Dendritic cell treated with granulocyte-macrophage colony-stimulating factor and Interleukin-4, amounts not matched to agents 40 ng/mL and 50 ng/mL, for 4 days (primary cell): ENCODE data around the gene EPB41.
A peak's percentile ranks its signal among the peaks of the same experiment; 100 is the strongest.
"Not testable (repeated sequence)": the region's sequence is repeated elsewhere in the genome, so short reads cannot be mapped to it uniquely, and the experiment has no call there.

Source experiments
- H3K27ac Mint-ChIP-seq: one replicate; pipeline ENCODE4 v1.8.0; 2022; ENCODE audit warnings: mild to moderate bottlenecking, mixed read lengths
- H3K27me3 Mint-ChIP-seq: one replicate; pipeline ENCODE4 v1.8.0; 2022; ENCODE audit warnings: mild to moderate bottlenecking, mixed read lengths
- H3K36me3 Mint-ChIP-seq: one replicate; pipeline ENCODE4 v1.8.0; 2022; ENCODE audit warnings: low read depth, mixed read lengths
- H3K4me1 Mint-ChIP-seq: one replicate; pipeline ENCODE4 v1.8.0; 2022; ENCODE audit warnings: low read depth, mixed read lengths
- H3K4me3 Mint-ChIP-seq: one replicate; pipeline ENCODE4 v1.8.0; 2022; ENCODE audit warnings: mild to moderate bottlenecking, moderate library complexity, mixed read lengths
- H3K9me3 Mint-ChIP-seq: one replicate; pipeline ENCODE4 v1.8.0; 2022; ENCODE audit warnings: mixed read lengths
- intact Hi-C: fragments of 100-400 bp; cut with micrococcal nuclease; formaldehyde crosslinking; loops from one replicate; pipeline ENCODE4 v1.15.0; 2022

The EPB41 gene

GRCh38 chr1:29126198-29126597 is 211.8 kb downstream of the EPB41 start:
- H3K4me3 Mint-ChIP-seq = no peak overlapping the region
- peaks cover 15% of the 10 kb centered on the region for H3K4me1 Mint-ChIP-seq
- H3K9me3 Mint-ChIP-seq = no peaks in the 10 kb centered on the region
- peaks cover 75% of the 10 kb centered on the region for H3K27me3 Mint-ChIP-seq
- no peak overlapping the region for H3K27ac Mint-ChIP-seq
- intact Hi-C loops = no loop called here
- no peaks in the 10 kb centered on the region for H3K36me3 Mint-ChIP-seq

- no peak overlapping the region for H3K27ac Mint-ChIP-seq
- intact Hi-C loops = no loop called here
- H3K27me3 Mint-ChIP-seq = peaks cover 72% of the 10 kb centered on the region
- no peaks in the 10 kb centered on the region for H3K9me3 Mint-ChIP-seq
- peaks cover 8% of the 10 kb centered on the region for H3K4me1 Mint-ChIP-seq
- H3K4me3 Mint-ChIP-seq = no peak overlapping the region
- no peaks in the 10 kb centered on the region for H3K36me3 Mint-ChIP-seq
Observed at GRCh38 chr1:29128739-29129138, 214.4 kb downstream of the EPB41 start.

- Mint-ChIP-seq H3K9me3 (no peaks in the 10 kb centered on the region), H3K4me1 (peaks cover 12% of the 10 kb centered on the region), H3K36me3 (no peaks in the 10 kb centered on the region), H3K27me3 (peaks cover 75% of the 10 kb centered on the region), H3K27ac (no peak overlapping the region), H3K4me3 (no peak overlapping the region)
- intact Hi-C loops = no loop called here
Observed at GRCh38 chr1:29129916-29130315, 215.5 kb downstream of the EPB41 start.

- H3K4me1 Mint-ChIP-seq, H3K9me3 Mint-ChIP-seq, H3K4me3 Mint-ChIP-seq, H3K27ac Mint-ChIP-seq, intact Hi-C loops, H3K36me3 Mint-ChIP-seq: not testable (repeated sequence)
- H3K27me3 Mint-ChIP-seq = peaks cover 73% of the 10 kb centered on the region
Observed at GRCh38 chr1:29131056-29131455, 216.7 kb downstream of the EPB41 start.

GRCh38 chr1:29133861-29134694 is 219.7 kb downstream of the EPB41 start:
- no peaks in the 10 kb centered on the region for H3K9me3 Mint-ChIP-seq
- intact Hi-C loops = no loop called here
- H3K36me3 Mint-ChIP-seq = no peaks in the 10 kb centered on the region
- peaks cover 56% of the 10 kb centered on the region for H3K27me3 Mint-ChIP-seq
- H3K4me3 Mint-ChIP-seq = peak overlapping the region; percentile 18
- peaks cover 6% of the 10 kb centered on the region for H3K4me1 Mint-ChIP-seq
- no peak overlapping the region for H3K27ac Mint-ChIP-seq

- peaks cover 6% of the 10 kb centered on the region for H3K4me1 Mint-ChIP-seq
- no peaks in the 10 kb centered on the region for H3K9me3 Mint-ChIP-seq
- intact Hi-C loops = no loop called here
- H3K4me3 Mint-ChIP-seq = peak overlapping the region; percentile 18
- no peak overlapping the region for H3K27ac Mint-ChIP-seq
- peaks cover 53% of the 10 kb centered on the region for H3K27me3 Mint-ChIP-seq
- H3K36me3 Mint-ChIP-seq = no peaks in the 10 kb centered on the region
Observed at GRCh38 chr1:29134695-29135028, 220.3 kb downstream of the EPB41 start.

- H3K4me1 Mint-ChIP-seq = peaks cover 6% of the 10 kb centered on the region
- H3K4me3 Mint-ChIP-seq = no peak overlapping the region
- no peaks in the 10 kb centered on the region for H3K9me3 Mint-ChIP-seq
- no peaks in the 10 kb centered on the region for H3K36me3 Mint-ChIP-seq
- intact Hi-C loops = no loop called here
- no peak overlapping the region for H3K27ac Mint-ChIP-seq
- peaks cover 46% of the 10 kb centered on the region for H3K27me3 Mint-ChIP-seq
Observed at GRCh38 chr1:29136391-29136915, 222.1 kb downstream of the EPB41 start.

GRCh38 chr1:29142714-29143113 is 228.3 kb downstream of the EPB41 start:
- Mint-ChIP-seq H3K36me3 (peaks cover 37% of the 10 kb centered on the region), H3K27ac (no peak overlapping the region), H3K27me3 (peaks cover 5% of the 10 kb centered on the region), H3K9me3 (no peaks in the 10 kb centered on the region), H3K4me3 (no peak overlapping the region), H3K4me1 (no peaks in the 10 kb centered on the region)
- intact Hi-C loops = no loop called here

GRCh38 chr1:29144178-29144577 is 229.8 kb downstream of the EPB41 start:
- intact Hi-C loops = no loop called here
- no peaks in the 10 kb centered on the region for H3K9me3 Mint-ChIP-seq
- H3K27ac Mint-ChIP-seq = no peak overlapping the region
- peaks cover 52% of the 10 kb centered on the region for H3K36me3 Mint-ChIP-seq
- H3K4me3 Mint-ChIP-seq = no peak overlapping the region
- no peaks in the 10 kb centered on the region for H3K4me1 Mint-ChIP-seq
- no peaks in the 10 kb centered on the region for H3K27me3 Mint-ChIP-seq

- H3K27me3 Mint-ChIP-seq = no peaks in the 10 kb centered on the region
- no peaks in the 10 kb centered on the region for H3K9me3 Mint-ChIP-seq
- H3K4me1 Mint-ChIP-seq = no peaks in the 10 kb centered on the region
- H3K4me3 Mint-ChIP-seq = no peak overlapping the region
- intact Hi-C loops = no loop called here
- peaks cover 69% of the 10 kb centered on the region for H3K36me3 Mint-ChIP-seq
- no peak overlapping the region for H3K27ac Mint-ChIP-seq
Observed at GRCh38 chr1:29145739-29146437, 231.5 kb downstream of the EPB41 start.

GRCh38 chr1:29148656-29149491 is 234.5 kb downstream of the EPB41 start:
- H3K4me3 Mint-ChIP-seq = no peak overlapping the region
- H3K36me3 Mint-ChIP-seq = peaks cover 92% of the 10 kb centered on the region
- H3K27me3 Mint-ChIP-seq = no peaks in the 10 kb centered on the region
- H3K4me1 Mint-ChIP-seq = no peaks in the 10 kb centered on the region
- no peak overlapping the region for H3K27ac Mint-ChIP-seq
- no peaks in the 10 kb centered on the region for H3K9me3 Mint-ChIP-seq
- intact Hi-C loops = no loop called here

GRCh38 chr1:29150346-29150745 is 236.0 kb downstream of the EPB41 start:
- intact Hi-C loops, H3K27ac Mint-ChIP-seq, H3K27me3 Mint-ChIP-seq, H3K9me3 Mint-ChIP-seq, H3K4me1 Mint-ChIP-seq, H3K4me3 Mint-ChIP-seq: not testable (repeated sequence)
- H3K36me3 Mint-ChIP-seq = peaks cover 100% of the 10 kb centered on the region

- Mint-ChIP-seq H3K4me1 (no peaks in the 10 kb centered on the region), H3K27ac (no peak overlapping the region), H3K36me3 (peaks cover 100% of the 10 kb centered on the region), H3K27me3 (no peaks in the 10 kb centered on the region), H3K4me3 (no peak overlapping the region), H3K9me3 (no peaks in the 10 kb centered on the region)
- intact Hi-C loops = no loop called here
Observed at GRCh38 chr1:29152046-29152805, 237.9 kb downstream of the EPB41 start.
